Measurements from ENCODE around the gene STPG4. TPM values are rescaled to one million over a fixed set of nuclear protein-coding genes. Genes with fewer than 3 reads are reported as not detected.
A peak's percentile ranks its signal among the peaks of the same experiment; 100 is the strongest.

Gene STPG4
- total RNA-seq, 1 experiment from 2014 or later = 8.7 TPM

GRCh38 chr2:47177043-47177565, 22.0 kb upstream of the STPG4 start:
- DNase-seq = peak in 1 of 2 experiments; percentile 68

GRCh38 chr2:47174733-47175361, 19.7 kb upstream of the STPG4 start:
- POLR2A ChIA-PET (ENCODE audit: unreplicated experiment) = interaction anchor here (0.7 kb wide), 2 partner anchors 98 to 210 kb away, joined by 6 to 10 read pairs; no protein-coding TSS in a partner anchor
- no peaks in the 10 kb centered on the region for H3K9me3 ChIP-seq (ENCODE audit: insufficient read depth, low read depth)
- peaks cover 71% of the 10 kb centered on the region for H3F3A ChIP-seq (ENCODE audit: insufficient read depth, low read depth)
- intact Hi-C loops (cut with micrococcal nuclease; ENCODE audit: unreplicated experiment) = no loop called here
- CTCF ChIA-PET = interaction anchor here (0.6 kb wide), 2 partner anchors 102 to 197 kb away, joined by 3 to 4 read pairs; no protein-coding TSS in a partner anchor
- no TSS peak for BruUV-seq (replicated peaks)
- DNase-seq = peak; percentile 74 to 98
- H3K9me2 ChIP-seq (ENCODE audit: insufficient read depth) = no peaks in the 10 kb centered on the region
- peak overlapping the region; percentile 95 for H3K27ac ChIP-seq
- H3K36me3 ChIP-seq (ENCODE audit: low read depth) = peaks cover 50% of the 10 kb centered on the region
- H2AFZ ChIP-seq = no peak overlapping the region
- peaks cover 63% of the 10 kb centered on the region for H3K4me1 ChIP-seq (replicated peaks; ENCODE audit: insufficient read depth)
- no peaks in the 10 kb centered on the region for H3K27me3 ChIP-seq (ENCODE audit: insufficient read depth, low read depth)
- TF ChIP-seq CTCF (conservative IDR thresholded peaks at IDR 0.05) (no peak), EZH2 (IDR thresholded peaks at IDR 0.05; ENCODE audit: low read depth) (no peak)
- H3K79me2 ChIP-seq (ENCODE audit: low read depth) = peaks cover 64% of the 10 kb centered on the region
- peaks cover 54% of the 10 kb centered on the region for H4K20me1 ChIP-seq (ENCODE audit: insufficient read depth)
- H3K4me3 ChIP-seq = peak overlapping the region; percentile 94
- peak overlapping the region; percentile 96 for H3K4me2 ChIP-seq

More at GRCh38 chr2:47177043-47177565, 22.0 kb upstream of the STPG4 start:
- Histone ChIP-seq H4K20me1 (ENCODE audit: insufficient read depth) (peaks cover 31% of the 10 kb centered on the region), H3K4me3 (peak overlapping the region; percentile 94), H3K27me3 (ENCODE audit: insufficient read depth, low read depth) (no peaks in the 10 kb centered on the region), H2AFZ (peak overlapping the region; percentile 90), H3K36me3 (ENCODE audit: low read depth) (peaks cover 28% of the 10 kb centered on the region), H3F3A (ENCODE audit: insufficient read depth, low read depth) (peaks cover 50% of the 10 kb centered on the region; the same call in 1 of the 2 replicates), H3K79me2 (ENCODE audit: low read depth) (peaks cover 41% of the 10 kb centered on the region), H3K9me3 (ENCODE audit: insufficient read depth, low read depth) (no peaks in the 10 kb centered on the region), H3K4me2 (peak overlapping the region; percentile 84), H3K27ac (peak overlapping the region; percentile 95), H3K9me2 (ENCODE audit: insufficient read depth) (no peaks in the 10 kb centered on the region), H3K4me1 (replicated peaks; ENCODE audit: insufficient read depth) (peaks cover 40% of the 10 kb centered on the region)
- BruUV-seq (replicated peaks) = TSS peak; percentile 84
- CTCF ChIA-PET = no interaction called here
- TF ChIP-seq CTCF (conservative IDR thresholded peaks at IDR 0.05) (no peak; the same call in 1 of the 2 replicates), EZH2 (IDR thresholded peaks at IDR 0.05; ENCODE audit: low read depth) (no peak)
- intact Hi-C loops (cut with micrococcal nuclease; ENCODE audit: unreplicated experiment) = no loop called here
- POLR2A ChIA-PET (ENCODE audit: unreplicated experiment) = no interaction called here

GRCh38 chr2:47173986-47174732, 19.1 kb upstream of the STPG4 start:
- H3K9me3 ChIP-seq (ENCODE audit: insufficient read depth, low read depth) = no peaks in the 10 kb centered on the region
- ChIA-PET CTCF (interaction anchor here (0.6 kb wide), 2 partner anchors 102 to 198 kb away, joined by 3 to 4 read pairs; no protein-coding TSS in a partner anchor), POLR2A (ENCODE audit: unreplicated experiment) (interaction anchor here (0.6 to 0.9 kb wide), 5 partner anchors 25 to 209 kb away, joined by 3 to 10 read pairs (median 6); no protein-coding TSS in a partner anchor)
- H3K4me1 ChIP-seq (replicated peaks; ENCODE audit: insufficient read depth) = peaks cover 68% of the 10 kb centered on the region
- peaks cover 71% of the 10 kb centered on the region for H3K79me2 ChIP-seq (ENCODE audit: low read depth)
- no peak for DNase-seq
- H3F3A ChIP-seq (ENCODE audit: insufficient read depth, low read depth) = peaks cover 76% of the 10 kb centered on the region
- H4K20me1 ChIP-seq (ENCODE audit: insufficient read depth) = peaks cover 61% of the 10 kb centered on the region
- TF ChIP-seq EZH2 (IDR thresholded peaks at IDR 0.05; ENCODE audit: low read depth) = no peak
- H3K4me3 ChIP-seq = peak overlapping the region; percentile 94
- no TSS peak for BruUV-seq (replicated peaks)
- no peaks in the 10 kb centered on the region for H3K9me2 ChIP-seq (ENCODE audit: insufficient read depth)
- no peaks in the 10 kb centered on the region for H3K27me3 ChIP-seq (ENCODE audit: insufficient read depth, low read depth)
- H3K36me3 ChIP-seq (ENCODE audit: low read depth) = peaks cover 57% of the 10 kb centered on the region
- intact Hi-C loops (cut with micrococcal nuclease; ENCODE audit: unreplicated experiment) = no loop called here
- peak overlapping the region; percentile 96 for H3K4me2 ChIP-seq
- H3K27ac ChIP-seq = peak overlapping the region; percentile 95
- no peak overlapping the region for H2AFZ ChIP-seq
